ENCODE data around the gene ZNF502.

The ZNF502 gene

DNA sequence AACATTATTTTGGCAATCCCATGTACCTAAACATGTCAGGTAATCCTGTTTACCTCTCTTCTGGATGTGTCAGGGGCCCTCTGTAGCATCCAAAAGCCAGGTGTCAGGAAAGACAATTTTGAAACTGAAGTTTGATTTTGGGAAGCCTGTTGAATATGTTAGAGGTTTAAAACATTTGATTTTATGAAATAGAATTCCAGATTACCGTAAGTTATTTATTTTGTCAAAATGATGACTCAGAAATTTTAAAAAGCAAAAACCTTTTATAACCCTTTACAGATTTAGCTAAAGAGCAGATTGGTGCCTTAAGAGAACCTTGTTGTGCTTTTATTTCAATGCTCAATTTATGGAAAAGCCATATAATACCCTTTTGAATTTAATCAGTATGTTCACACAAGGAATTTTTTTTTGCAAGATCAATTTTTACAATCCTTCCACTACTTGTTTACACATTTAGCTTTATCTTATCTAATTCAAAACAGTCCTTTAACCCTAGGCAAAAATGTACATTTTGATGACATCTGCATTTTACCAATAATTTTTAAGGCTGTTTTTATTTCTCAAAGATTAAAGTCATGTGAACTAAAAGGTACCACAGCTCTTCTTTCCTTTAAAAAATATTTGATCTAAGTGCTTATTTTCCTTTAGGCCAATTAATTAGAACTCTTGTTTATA, 59.1 kb downstream of the ZNF502 start:
- no peak for DNase-seq (ENCODE audit: low read depth in 2 of 2)

DNA sequence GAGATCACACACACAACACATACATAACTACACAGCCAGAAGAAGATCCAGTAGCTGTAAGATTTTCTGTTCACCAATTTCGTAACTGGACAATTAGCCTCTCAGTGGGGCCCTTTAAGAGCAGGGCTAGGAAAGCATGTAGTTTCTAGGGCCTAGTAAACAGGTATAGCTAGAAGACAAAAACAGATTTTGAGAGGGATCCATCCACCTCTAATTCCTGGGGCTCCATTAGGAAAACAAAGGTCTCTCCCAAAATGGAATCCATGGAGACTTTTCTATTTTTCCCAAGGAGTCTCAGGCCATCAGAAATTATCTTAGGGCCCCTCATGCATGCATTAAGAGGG, 59.6 kb downstream of the ZNF502 start:
- DNase-seq (ENCODE audit: low read depth in 2 of 2) = no peak
